HAP-1 (cell line): ENCODE data around the gene IFNL2.
"Not testable (repeated sequence)": the region's sequence is repeated elsewhere in the genome, so short reads cannot be mapped to it uniquely, and the experiment has no call there.

Experiments used
- DNase-seq, 2 experiments: peaks; one replicate each; pipeline ENCODE4 v3.0.0-alpha.2; 2016 to 2020; ENCODE audit warnings: low spot score in 2 of 2
- H3K27me3 ChIP-seq: fragments of 250-450 bp; sonication (Bioruptor Pico); 2 replicates; pipeline ENCODE4 v1.5.1; 2020; ENCODE audit warnings: low read depth, mild to moderate bottlenecking, moderate library complexity
- H3K36me3 ChIP-seq: fragments of 250-450 bp; sonication (Bioruptor Pico); replicated peaks from 2 replicates; pipeline ENCODE4 v1.5.1; 2020; ENCODE audit warnings: mild to moderate bottlenecking
- H3K4me1 ChIP-seq: fragments of 250-450 bp; sonication (Bioruptor Pico); 2 replicates; pipeline ENCODE4 v1.5.1; 2020; ENCODE audit warnings: mild to moderate bottlenecking
- H3K4me3 ChIP-seq: fragments of 250-450 bp; sonication (Bioruptor Pico); 2 replicates; pipeline ENCODE4 v1.5.1; 2020; ENCODE audit warnings: mild to moderate bottlenecking, moderate library complexity
- H3K9me3 ChIP-seq: fragments of 250-450 bp; sonication (Bioruptor Pico); 2 replicates; pipeline ENCODE4 v1.5.1; 2020; ENCODE audit warnings: mild to moderate bottlenecking, moderate library complexity
- in situ Hi-C: fragments of 300-500 bp; cut with MboI; formaldehyde crosslinking; loops from 3 replicates; pipeline ENCODE4 v1.14.3; 2020; ENCODE audit warnings: low sequenced_read_pairs, inconsistent platforms, mixed read lengths

IFNL2 gene

DNA sequence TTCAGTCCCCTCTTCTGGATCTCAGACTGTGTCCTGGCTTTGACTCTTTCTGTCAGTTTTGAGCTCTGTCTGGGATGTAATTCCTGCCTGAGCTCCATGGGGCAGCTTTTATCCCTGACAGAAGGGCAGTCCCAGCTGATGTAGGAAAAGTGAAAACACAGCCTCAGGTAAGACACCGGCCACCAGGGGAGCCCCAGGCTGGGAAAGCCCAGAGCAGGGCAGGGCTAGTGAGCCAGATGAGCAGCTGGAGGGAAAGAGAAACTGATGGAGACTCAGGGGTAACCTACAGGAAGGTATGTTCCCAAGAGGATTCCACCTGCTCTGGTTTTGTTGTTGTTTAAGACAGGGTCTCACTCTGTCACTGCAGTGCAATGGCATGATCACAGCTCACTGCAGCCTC lies 23.0 kb upstream of the IFNL2 start:
- in situ Hi-C loops, H3K9me3 ChIP-seq, H3K4me3 ChIP-seq, H3K27me3 ChIP-seq, H3K36me3 ChIP-seq, H3K4me1 ChIP-seq, DNase-seq: not testable (repeated sequence)

DNA sequence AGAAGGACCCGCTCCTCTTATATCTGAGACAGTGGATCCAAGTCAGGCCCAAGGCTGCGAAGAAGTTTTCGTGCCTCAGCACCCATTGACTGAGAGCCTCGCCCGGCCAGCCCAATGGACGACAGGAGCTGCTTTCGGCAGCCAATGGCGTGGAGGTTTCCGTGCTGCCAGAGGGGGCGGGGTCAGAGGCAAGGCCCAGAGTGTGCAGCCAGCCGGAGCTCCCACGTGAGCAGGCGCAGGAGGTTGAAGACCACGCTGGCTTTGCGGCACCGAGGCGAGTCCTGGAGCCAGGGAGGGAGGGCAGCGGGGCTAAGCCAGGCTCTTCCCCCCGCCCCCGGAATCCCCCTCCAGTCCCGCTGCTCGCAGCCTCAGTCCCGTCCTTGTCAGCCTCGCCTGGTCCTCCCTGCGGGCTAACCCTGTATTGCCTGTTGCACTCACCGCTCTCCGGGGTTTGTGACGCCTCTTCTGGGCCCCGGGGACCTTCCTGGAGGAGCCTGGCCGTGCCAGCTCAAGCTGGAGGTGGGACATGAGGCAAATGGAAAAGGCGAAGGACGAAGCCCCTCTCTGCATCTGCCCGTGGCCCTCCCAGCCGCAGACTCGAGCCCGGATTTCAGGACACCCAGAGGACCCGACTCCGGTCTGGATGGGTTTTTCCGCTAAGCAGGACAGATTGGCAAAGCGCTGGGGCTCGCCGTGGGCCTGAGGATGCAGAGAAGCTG lies 21.1 kb upstream of the IFNL2 start:
- in situ Hi-C loops: no loop called here
- H3K27me3 ChIP-seq: no peaks in the 10 kb centered on the region
- H3K9me3 ChIP-seq: no peaks in the 10 kb centered on the region
- peak in 1 of 2 experiments; percentile 42 for DNase-seq
- no peak overlapping the region for H3K4me3 ChIP-seq
- no peaks in the 10 kb centered on the region for H3K36me3 ChIP-seq
- no peaks in the 10 kb centered on the region for H3K4me1 ChIP-seq

DNA sequence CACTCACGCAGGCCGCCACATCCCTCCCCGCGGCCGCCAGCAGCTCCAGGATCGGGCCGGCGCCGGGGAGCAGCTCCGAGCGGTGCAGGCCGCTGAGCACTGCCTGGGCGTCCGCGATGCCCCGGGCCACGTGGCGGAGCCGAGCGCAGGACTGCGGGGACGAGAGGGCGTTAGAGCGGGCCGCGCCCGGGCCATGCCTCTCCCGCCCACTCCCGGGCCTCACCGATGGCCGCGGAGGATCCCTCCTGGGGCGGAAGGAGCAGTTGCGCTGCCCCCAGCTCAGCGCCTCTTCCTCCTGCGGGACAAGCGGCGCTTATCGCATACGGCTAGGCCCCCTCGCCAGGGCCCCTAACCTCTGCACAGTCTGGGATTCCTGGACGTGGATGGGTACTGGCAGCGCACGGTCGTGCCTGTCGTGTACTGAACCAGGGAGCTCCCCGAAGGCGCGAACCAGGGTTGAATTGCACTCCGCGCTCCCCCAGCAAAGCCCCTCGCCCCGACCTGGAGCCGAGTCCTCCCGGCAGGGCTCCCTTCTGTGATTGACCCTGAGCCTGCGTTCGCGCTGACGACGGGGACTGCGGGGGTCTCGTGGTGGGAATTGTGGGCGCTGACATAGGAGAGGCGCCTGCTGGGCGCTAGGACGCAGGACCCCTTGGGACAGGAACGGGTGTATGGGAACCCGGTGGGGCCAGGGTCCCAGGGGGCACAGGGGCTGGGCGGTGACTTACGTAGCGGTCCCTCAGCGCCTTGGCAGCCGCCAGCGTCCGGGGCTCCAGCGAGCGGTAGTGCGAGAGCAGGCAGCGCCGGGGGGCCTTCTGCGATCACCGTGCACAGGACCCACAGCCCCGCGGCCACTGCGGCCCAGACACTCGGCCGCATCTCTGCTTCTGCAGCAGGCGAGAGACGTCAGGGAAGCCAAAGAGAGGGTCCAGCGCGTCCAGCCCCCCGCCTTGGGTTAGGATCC lies 20.2 kb upstream of the IFNL2 start:
- H3K36me3 ChIP-seq: no peaks in the 10 kb centered on the region
- in situ Hi-C loops: no loop called here
- no peaks in the 10 kb centered on the region for H3K27me3 ChIP-seq
- H3K9me3 ChIP-seq: no peaks in the 10 kb centered on the region
- H3K4me1 ChIP-seq: no peaks in the 10 kb centered on the region
- H3K4me3 ChIP-seq: no peak overlapping the region
- no peak for DNase-seq

DNA sequence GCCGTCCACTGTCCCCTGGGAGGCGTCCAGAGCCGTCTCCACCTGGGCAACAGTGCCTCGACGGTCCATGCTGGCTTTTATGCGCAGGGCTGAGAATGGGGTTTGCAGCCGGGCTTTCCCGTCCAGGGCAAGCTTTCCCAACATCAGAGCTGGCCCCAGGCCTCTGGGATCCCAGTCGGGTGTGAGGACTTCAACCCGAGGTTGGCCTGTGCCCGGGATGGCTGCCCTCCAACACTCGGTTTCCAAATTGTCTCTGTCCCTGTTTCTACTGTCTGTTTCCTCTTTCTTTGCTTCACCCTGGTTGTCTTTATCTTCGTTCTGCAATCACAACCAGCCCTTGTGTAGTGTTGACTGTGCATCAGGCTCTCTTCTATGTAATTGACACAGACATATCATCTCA lies 19.4 kb upstream of the IFNL2 start, which contains the start of gene IFNL4:
TSS of gene IFNL4 (minus strand) at position 51 of the 400 bp plus-strand sequence.
- DNase-seq: no peak
- Histone ChIP-seq H3K27me3 (no peaks in the 10 kb centered on the region), H3K4me1 (no peaks in the 10 kb centered on the region)

DNA sequence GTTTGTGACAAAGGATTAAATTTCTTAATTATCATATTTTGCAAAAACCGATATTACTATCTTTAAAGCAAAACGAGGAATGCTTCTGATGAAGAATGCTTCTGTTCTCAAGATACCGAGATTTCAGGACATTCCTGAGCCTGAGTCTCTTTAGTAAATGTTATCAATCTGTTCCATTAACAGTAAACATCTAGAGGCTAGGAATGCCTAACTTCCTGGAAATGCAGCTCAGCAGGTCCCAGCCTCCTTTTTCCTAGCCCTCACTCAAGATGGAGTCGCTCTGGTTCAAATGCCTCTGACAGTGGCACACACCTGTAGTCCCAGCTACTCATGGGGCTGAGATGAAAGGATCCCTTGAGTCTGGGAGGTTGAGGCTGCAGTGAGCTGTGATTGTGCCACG lies 17.1 kb upstream of the IFNL2 start:
- Histone ChIP-seq H3K4me3 (no peak overlapping the region), H3K36me3 (no peaks in the 10 kb centered on the region), H3K27me3 (no peaks in the 10 kb centered on the region), H3K4me1 (no peaks in the 10 kb centered on the region), H3K9me3 (no peaks in the 10 kb centered on the region)
- DNase-seq: no peak
- in situ Hi-C loops: no loop called here

More for the DNA sequence above, 19.4 kb upstream of the IFNL2 start, which contains the start of gene IFNL4:
- in situ Hi-C loops: no loop called here
- Histone ChIP-seq H3K4me3 (no peak within 1 kb of the TSS), H3K9me3 (no peaks in the 10 kb centered on the region), H3K36me3 (no peaks in the 10 kb centered on the region)

DNA sequence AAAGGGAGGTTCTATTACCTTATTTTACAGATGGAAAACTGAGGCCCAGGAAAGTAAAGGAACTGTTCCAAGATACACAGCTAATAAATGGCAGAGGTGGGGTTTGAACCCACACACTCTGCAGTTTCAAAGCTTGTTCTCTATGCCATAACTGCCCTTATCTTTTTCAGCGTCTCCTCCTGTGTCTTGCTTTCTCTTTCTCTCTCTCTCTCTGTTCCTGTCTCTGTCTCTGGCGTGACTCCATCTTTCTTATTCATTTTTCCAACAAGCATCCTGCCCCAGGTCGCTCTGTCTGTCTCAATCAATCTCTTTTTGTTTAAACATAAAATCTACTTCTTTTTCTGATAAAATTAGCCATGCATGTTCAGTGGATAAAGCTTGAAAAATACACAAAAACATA lies 16.4 kb upstream of the IFNL2 start:
- Histone ChIP-seq H3K36me3 (no peaks in the 10 kb centered on the region), H3K4me1 (no peaks in the 10 kb centered on the region), H3K9me3 (no peaks in the 10 kb centered on the region), H3K4me3 (no peak overlapping the region), H3K27me3 (no peaks in the 10 kb centered on the region)
- no peak for DNase-seq
- in situ Hi-C loops: no loop called here

DNA sequence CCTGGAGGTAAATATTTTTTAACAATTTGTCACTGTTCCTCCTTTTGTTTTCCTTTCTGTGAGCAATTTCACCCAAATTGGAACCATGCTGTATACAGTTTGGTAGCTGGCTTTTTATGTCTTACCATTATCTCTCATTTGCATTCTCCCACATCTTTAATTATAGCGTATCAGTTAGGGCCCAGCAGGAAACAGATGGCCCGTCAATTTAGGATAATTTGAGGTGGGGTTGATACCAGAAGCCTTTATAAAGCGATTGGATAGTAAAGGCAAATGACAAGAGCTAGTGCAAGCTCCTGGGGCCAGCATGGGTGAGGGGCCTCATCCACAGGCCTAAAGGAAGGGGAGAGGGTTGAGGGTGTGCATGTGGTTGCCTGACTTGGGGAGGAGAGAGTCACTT lies 15.7 kb upstream of the IFNL2 start:
- H3K27me3 ChIP-seq: no peaks in the 10 kb centered on the region
- in situ Hi-C loops: no loop called here
- H3K4me3 ChIP-seq: no peak overlapping the region
- DNase-seq: no peak
- no peaks in the 10 kb centered on the region for H3K9me3 ChIP-seq
- no peaks in the 10 kb centered on the region for H3K36me3 ChIP-seq
- H3K4me1 ChIP-seq: no peaks in the 10 kb centered on the region

DNA sequence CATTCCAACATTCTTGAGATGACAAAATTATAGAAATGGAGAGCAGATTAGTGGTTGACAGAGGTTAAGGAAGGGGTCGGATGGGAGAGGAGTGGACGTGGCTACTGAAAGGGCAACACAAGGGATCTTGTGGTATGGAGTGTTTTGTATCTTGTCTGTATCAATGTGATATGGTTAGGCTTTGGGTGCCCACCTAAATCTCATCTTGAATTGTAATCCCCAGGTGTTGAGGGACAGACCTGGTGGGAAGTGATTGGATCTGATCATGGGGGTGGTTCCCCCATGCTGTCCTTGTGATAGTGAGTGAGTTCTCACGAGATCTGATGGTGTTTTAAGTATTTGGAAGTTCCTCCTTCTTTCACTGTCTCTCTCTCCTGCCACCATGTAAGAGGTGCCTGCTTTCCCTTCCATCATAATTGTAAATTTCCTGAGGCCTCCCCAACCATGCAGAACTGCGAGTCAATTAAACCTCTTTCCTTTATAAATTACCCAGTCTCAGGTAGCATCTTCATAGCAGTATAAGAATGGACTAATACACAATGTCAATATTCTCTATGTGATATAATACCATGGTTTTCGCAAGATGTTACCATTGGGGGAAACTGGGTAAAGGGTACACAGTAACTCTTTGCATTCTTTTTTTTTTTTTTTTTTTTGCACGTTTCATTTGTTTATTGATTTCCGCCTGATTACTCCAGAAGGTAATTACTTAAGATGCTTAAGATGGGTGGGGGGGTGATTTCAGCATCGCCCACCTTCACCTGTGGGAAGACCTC lies 14.6 kb upstream of the IFNL2 start:
- Histone ChIP-seq H3K36me3 (no peaks in the 10 kb centered on the region), H3K4me1 (no peaks in the 10 kb centered on the region), H3K9me3 (no peaks in the 10 kb centered on the region), H3K27me3 (no peaks in the 10 kb centered on the region), H3K4me3 (no peak overlapping the region)
- in situ Hi-C loops: no loop called here
- no peak for DNase-seq

DNA sequence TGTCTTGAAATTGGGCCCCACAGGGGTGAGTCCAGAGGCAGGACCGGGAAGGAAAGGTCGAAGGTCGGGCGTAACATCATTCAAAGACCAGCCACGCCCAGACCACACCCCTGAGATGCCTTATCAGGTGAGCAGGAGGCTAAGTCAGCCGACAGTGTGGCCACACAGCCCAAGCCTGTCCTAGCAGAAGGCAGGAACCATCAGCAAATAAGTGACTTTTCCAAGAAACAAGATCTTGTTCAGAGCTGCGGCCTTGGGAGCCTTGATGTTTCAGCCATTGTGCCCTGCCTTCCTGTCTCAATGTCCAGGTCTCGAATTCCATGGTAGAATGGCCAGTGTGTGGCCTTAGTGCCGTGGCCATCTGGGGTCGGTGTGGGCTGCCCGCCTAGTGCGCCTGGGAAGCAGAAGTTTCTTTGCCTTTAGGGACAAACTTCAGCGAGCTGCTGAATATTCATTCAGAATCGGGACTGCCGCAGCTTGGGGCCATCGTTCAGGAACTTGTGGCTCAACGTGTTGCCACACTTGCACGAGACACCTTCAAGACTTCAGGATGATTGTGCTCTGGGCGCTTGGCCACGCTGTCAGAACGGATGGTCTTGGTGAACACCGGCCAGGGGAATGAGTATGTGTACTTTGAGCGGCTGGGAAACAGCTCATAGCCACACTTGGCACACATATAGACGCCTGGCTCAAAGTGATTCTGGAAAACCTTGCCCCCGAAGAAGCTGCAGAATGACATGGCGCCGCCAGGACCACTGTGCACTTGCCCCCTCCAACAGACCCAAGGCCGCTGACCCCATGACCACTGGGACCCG lies 13.5 kb upstream of the IFNL2 start:
- DNase-seq: no peak
- Histone ChIP-seq H3K27me3 (no peaks in the 10 kb centered on the region), H3K9me3 (no peaks in the 10 kb centered on the region), H3K4me1 (no peaks in the 10 kb centered on the region), H3K4me3 (no peak overlapping the region), H3K36me3 (no peaks in the 10 kb centered on the region)
- in situ Hi-C loops: no loop called here

DNA sequence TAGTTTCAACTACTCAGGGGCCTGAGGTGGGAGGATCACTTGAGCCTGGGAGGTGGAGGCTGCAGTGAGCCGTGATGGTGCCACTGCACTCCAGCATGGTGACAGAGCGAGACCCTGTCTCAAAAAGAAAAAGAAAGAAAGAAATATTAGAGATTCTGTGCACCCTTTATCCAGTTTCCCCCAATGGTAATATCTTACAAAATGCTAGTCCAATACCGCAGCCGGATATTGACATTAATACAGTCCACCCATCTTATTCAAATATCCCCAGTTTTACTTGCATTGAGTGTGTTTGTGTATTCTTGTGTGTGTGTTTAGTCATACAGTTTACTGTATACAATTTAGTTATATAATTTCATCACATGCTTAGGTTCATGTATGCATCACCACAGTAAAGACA lies 11.0 kb upstream of the IFNL2 start:
- Histone ChIP-seq H3K27me3 (no peaks in the 10 kb centered on the region), H3K9me3 (no peaks in the 10 kb centered on the region), H3K4me3 (no peak overlapping the region), H3K4me1 (no peaks in the 10 kb centered on the region), H3K36me3 (no peaks in the 10 kb centered on the region)
- no peak for DNase-seq
- in situ Hi-C loops: no loop called here

DNA sequence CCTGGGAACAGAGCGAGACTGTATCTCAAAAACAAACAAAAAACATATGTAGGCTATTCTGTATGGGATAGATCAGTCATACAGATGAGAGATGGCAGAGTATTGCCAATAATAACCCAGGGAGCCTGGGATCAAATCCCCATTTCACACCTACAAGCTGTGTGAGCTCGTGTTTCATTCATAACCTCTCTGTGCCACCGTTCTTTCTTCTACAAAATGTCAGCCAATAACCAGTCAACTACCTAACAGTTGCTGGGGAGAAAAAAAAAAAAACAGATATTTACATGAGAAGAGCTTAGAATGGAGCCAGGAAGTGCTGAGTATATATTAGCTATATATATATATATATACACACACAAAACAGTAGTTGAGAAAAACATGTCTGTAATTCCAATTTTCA lies 6.5 kb upstream of the IFNL2 start:
- Histone ChIP-seq H3K27me3 (no peaks in the 10 kb centered on the region), H3K4me1 (no peaks in the 10 kb centered on the region), H3K4me3 (no peak overlapping the region), H3K9me3 (no peaks in the 10 kb centered on the region), H3K36me3 (no peaks in the 10 kb centered on the region)
- no peak for DNase-seq
- in situ Hi-C loops: no loop called here

DNA sequence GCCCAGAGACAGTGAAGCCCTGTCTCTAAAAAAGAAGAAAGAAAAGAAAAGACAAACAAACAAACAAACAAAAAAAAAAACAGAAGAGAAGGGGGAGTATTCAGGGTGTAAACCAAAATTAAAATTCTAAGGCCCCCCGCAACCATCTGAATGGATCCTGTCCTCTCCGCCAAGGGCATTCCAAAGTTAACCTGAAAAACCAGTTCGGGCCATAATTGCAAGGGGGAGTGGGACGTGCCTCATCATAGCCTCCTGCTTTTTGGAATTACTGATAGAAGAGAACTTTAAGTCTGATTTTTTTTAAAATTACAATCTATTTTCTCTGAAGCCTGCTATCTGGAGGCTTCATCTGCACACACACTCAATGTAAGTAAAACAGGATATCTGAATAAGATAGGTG lies 5.7 kb upstream of the IFNL2 start:
- Histone ChIP-seq H3K27me3 (no peaks in the 10 kb centered on the region), H3K36me3 (no peaks in the 10 kb centered on the region), H3K4me3 (no peak overlapping the region), H3K9me3 (no peaks in the 10 kb centered on the region), H3K4me1 (no peaks in the 10 kb centered on the region)
- in situ Hi-C loops: no loop called here
- no peak for DNase-seq

DNA sequence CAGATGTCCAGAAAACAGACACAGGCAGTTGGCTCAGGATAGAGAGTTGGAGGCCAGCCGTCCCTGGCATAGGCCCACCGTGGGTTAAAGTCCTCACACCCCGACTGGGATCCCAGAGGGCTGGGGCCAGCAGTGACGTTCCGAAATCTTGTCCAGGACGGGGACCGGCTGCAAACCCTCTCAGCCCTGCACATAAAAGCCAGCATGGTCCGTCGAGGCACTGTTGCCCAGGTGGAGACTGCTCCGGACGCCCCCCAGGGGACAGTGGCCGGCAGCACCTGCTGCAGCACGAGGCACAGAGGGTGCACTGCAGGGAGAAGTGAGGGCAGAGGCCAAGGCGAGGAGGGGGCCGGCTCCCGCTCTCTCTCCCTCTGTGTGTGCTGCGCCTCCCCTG lies 4.3 kb upstream of the IFNL2 start:
- no peak for DNase-seq
- in situ Hi-C loops: no loop called here
- no peaks in the 10 kb centered on the region for H3K9me3 ChIP-seq
- H3K4me3 ChIP-seq: no peak overlapping the region
- H3K4me1 ChIP-seq: no peaks in the 10 kb centered on the region
- H3K36me3 ChIP-seq: no peaks in the 10 kb centered on the region
- no peaks in the 10 kb centered on the region for H3K27me3 ChIP-seq
